ENCODE data around the gene OLFM2. TPM values are rescaled to one million over a fixed set of nuclear protein-coding genes. Genes with fewer than 3 reads are reported as not detected.

Gene OLFM2
- total RNA-seq, 1 donor = 0.43 TPM

DNA sequence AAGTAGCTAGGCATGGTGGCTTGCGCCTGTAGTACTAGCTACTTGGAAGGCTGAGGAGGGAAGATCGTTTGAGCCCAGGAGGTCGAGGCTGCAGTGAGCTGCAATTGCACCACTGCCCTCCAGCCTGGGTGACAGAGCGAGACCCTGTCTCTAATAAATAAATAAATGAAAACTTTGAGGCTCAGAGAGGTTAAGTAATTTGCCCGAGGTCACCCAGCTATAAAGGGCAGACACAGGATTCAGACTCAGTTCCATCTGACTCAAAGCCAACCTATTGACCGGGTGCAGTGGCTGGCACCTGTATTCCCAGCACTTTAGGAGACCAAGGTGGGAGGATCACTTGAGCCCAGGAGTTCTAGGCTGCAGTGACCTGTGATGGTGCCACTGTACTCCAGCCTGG, 7.4 kb upstream of the OLFM2 start:
- DNase-seq (ENCODE audit: low read depth) = no peak
- H3K4me3 ChIP-seq (ENCODE audit: low read depth, low read length) = no peak overlapping the region
- TF ChIP-seq, protein P1, sequence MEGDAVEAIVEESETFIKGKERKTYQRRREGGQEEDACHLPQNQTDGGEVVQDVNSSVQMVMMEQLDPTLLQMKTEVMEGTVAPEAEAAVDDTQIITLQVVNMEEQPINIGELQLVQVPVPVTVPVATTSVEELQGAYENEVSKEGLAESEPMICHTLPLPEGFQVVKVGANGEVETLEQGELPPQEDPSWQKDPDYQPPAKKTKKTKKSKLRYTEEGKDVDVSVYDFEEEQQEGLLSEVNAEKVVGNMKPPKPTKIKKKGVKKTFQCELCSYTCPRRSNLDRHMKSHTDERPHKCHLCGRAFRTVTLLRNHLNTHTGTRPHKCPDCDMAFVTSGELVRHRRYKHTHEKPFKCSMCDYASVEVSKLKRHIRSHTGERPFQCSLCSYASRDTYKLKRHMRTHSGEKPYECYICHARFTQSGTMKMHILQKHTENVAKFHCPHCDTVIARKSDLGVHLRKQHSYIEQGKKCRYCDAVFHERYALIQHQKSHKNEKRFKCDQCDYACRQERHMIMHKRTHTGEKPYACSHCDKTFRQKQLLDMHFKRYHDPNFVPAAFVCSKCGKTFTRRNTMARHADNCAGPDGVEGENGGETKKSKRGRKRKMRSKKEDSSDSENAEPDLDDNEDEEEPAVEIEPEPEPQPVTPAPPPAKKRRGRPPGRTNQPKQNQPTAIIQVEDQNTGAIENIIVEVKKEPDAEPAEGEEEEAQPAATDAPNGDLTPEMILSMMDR (IDR thresholded peaks at IDR 0.05; ENCODE audit: insufficient read depth, low read depth, low read length) = no peak

DNA sequence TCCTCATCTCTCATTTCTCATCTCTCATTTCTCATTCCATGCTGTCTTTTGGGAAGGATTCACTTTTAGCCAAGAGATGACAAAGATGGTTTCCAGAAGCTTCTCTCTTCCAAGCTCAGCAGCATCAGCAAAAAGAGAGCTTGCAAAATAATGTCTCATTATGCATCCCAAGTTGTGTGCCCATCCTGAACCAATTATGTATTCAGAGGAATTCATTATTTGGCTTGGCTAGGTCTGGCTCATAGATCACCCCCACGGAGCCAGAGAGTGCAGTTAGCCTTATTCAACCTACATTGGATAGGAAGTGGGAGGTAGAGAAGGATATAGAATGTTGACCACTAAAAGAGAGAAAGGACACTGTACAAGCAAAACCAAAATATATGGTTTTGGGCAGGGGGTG, 5.4 kb upstream of the OLFM2 start:
- no peak for DNase-seq (ENCODE audit: low read depth)

DNA sequence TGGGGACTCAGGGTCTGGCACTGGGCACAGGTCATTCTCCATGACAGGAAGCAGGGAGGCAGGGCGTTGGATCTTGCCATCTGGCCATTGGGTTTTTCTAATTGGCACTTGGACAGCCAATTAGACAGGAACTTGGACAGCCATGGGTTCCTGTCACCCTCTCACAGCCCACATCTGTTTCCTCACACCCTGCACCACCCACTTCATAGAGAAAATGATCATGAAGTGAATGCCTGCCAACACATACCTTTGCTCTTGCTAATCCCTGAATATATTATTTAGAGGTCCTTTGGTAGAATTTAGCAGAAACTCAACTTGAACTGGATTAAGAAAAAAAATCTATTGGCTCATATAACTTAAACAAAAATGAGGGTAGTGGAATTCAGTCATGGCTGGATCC, 4.9 kb upstream of the OLFM2 start:
- H3K4me3 ChIP-seq (ENCODE audit: low read depth, low read length) = no peak overlapping the region
- no peak for DNase-seq (ENCODE audit: low read depth)
- TF ChIP-seq, protein P1 (IDR thresholded peaks at IDR 0.05; ENCODE audit: insufficient read depth, low read depth, low read length) = no peak

More for the DNA sequence above, 5.4 kb upstream of the OLFM2 start:
- TF ChIP-seq, protein P1 (IDR thresholded peaks at IDR 0.05; ENCODE audit: insufficient read depth, low read depth, low read length) = no peak
- no peak overlapping the region for H3K4me3 ChIP-seq (ENCODE audit: low read depth, low read length)

DNA sequence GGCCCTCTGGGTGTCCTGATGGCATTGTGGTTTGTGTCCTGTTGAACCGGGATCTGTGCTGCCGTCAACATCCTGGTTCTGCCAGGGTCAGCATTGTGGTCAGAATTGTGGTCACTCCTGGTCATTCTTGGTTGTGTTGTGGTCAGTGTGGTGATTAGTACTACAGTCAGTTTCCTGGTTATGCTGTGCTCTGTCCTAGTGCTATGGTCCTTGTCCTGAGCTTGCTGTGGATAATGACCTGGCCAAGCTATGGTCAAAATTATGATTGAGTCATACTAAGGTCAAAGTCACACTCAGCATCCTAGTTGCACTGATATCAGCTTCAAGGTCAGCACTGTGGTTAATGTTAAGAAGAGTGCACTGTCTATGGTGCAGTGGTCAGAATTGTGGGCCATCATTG, 4.5 kb upstream of the OLFM2 start:
- DNase-seq (ENCODE audit: low read depth) = no peak
- no peak overlapping the region for H3K4me3 ChIP-seq (ENCODE audit: low read depth, low read length)
- TF ChIP-seq, protein P1 (IDR thresholded peaks at IDR 0.05; ENCODE audit: insufficient read depth, low read depth, low read length) = no peak

DNA sequence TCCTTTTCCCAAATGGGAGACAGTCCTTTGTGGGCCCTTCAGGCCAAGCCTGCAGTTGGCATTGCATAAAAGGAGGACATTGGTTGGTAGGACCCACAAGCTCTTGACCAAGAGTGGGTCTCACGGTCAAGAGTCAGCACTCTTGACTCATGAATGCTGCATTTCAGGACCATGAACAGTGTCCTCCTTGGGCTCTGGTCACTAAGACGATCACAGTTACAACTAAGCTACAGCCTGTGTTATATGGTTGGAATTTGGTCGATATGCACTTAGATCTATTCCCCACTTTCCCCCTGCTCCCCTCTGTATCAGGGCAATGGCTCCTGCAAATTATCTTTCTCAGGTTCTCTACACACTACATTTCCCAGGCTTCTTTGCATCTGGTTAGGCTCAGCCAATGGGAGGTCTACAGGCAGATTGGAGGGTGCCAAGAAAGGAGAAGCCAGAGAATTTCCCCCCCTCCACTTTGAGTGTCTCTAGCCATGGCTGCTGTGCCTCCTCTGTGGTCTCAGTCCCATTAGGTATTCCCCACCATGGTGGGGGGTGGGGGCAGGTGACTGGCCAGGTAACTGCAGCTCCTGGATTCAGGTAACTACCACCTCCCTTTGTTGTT, 3.1 kb upstream of the OLFM2 start:
- TF ChIP-seq, protein P1 (IDR thresholded peaks at IDR 0.05; ENCODE audit: insufficient read depth, low read depth, low read length) = no peak
- H3K4me3 ChIP-seq (ENCODE audit: low read depth, low read length) = no peak overlapping the region

DNA sequence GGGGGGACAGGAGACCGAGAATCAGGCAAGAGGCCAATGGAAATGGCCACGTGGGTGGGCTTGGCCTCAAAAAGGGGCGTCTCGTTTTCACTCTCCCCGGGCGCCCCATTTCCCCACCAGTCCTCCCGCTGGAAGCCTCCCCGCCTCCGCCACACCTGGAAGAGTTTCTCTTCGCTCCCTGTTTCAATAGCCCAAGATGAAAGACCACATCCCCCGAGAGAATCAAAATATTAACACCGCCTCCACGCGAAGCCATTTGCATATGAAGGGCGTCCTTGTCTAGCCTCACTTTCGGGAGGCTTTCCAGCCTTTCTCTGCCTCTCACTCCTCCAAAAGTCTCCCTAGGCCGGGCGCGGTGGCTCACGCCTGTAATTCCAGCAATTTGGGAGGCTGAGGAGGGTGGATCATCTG, 691 bp upstream of the OLFM2 start:
- no peak for DNase-seq (ENCODE audit: low read depth)
- TF ChIP-seq, protein P1 (IDR thresholded peaks at IDR 0.05; ENCODE audit: insufficient read depth, low read depth, low read length) = no peak

More for the DNA sequence above, 3.1 kb upstream of the OLFM2 start:
- peak; percentile 30 for DNase-seq (ENCODE audit: low read depth)

More for the DNA sequence above, 691 bp upstream of the OLFM2 start:
- H3K4me3 ChIP-seq (ENCODE audit: low read depth, low read length) = no peak overlapping the region

Data from fibroblast of villous mesenchyme (primary cell).